Rectal smooth muscle tissue (tissue), 1 donor: ENCODE results near the gene FAM13B.
A peak's percentile ranks its signal among the peaks of the same experiment; 100 is the strongest.
"Not testable (repeated sequence)": the region's sequence is repeated elsewhere in the genome, so short reads cannot be mapped to it uniquely, and the experiment has no call there.

Source experiments
- H3K27ac ChIP-seq: one replicate; pipeline ENCODE4 v1.7.0; 2013; ENCODE audit warnings: low read depth, low read length, inconsistent platforms
- H3K27me3 ChIP-seq: one replicate; pipeline ENCODE4 v1.7.0; 2013; ENCODE audit warnings: low read length; ENCODE audit not compliant: control insufficient read depth, insufficient read depth
- H3K36me3 ChIP-seq: one replicate; pipeline ENCODE4 v1.7.0; 2013; ENCODE audit warnings: low read length; ENCODE audit not compliant: control insufficient read depth, insufficient read depth
- H3K4me1 ChIP-seq: one replicate; pipeline ENCODE4 v1.7.0; 2013; ENCODE audit warnings: low read length; ENCODE audit not compliant: control insufficient read depth, insufficient read depth
- H3K4me3 ChIP-seq: one replicate; pipeline ENCODE4 v1.7.0; 2013; ENCODE audit warnings: low read length
- H3K9ac ChIP-seq: one replicate; pipeline ENCODE4 v1.7.0; 2013; ENCODE audit warnings: low read length

FAM13B gene

GRCh38 chr5:137995749-137996128, 37.1 kb downstream of the FAM13B start:
- H3K36me3 ChIP-seq: no peaks in the 10 kb centered on the region
- no peak overlapping the region for H3K9ac ChIP-seq
- H3K4me1 ChIP-seq: peaks cover 4% of the 10 kb centered on the region
- no peak overlapping the region for H3K4me3 ChIP-seq
- no peak overlapping the region for H3K27ac ChIP-seq
- no peaks in the 10 kb centered on the region for H3K27me3 ChIP-seq

- Histone ChIP-seq H3K4me3 (no peak overlapping the region), H3K27ac (no peak overlapping the region), H3K9ac (no peak overlapping the region), H3K27me3 (no peaks in the 10 kb centered on the region), H3K36me3 (no peaks in the 10 kb centered on the region), H3K4me1 (peaks cover 4% of the 10 kb centered on the region)
These were observed 37.7 kb downstream of the FAM13B start for GRCh38 chr5:137995077-137995748.

- no peaks in the 10 kb centered on the region for H3K36me3 ChIP-seq
- peaks cover 2% of the 10 kb centered on the region for H3K4me1 ChIP-seq
- H3K9ac ChIP-seq: no peak overlapping the region
- H3K27ac ChIP-seq: no peak overlapping the region
- H3K27me3 ChIP-seq: no peaks in the 10 kb centered on the region
- H3K4me3 ChIP-seq: no peak overlapping the region
These were observed 38.3 kb downstream of the FAM13B start for GRCh38 chr5:137994556-137994955.

GRCh38 chr5:137989419-137989818, 43.5 kb downstream of the FAM13B start:
- peaks cover 3% of the 10 kb centered on the region for H3K4me1 ChIP-seq
- H3K4me3 ChIP-seq: no peak overlapping the region
- H3K27me3 ChIP-seq: no peaks in the 10 kb centered on the region
- H3K9ac ChIP-seq: no peak overlapping the region
- H3K36me3 ChIP-seq: peaks cover 2% of the 10 kb centered on the region
- H3K27ac ChIP-seq: no peak overlapping the region

- Histone ChIP-seq H3K4me3 (no peak overlapping the region), H3K4me1 (no peaks in the 10 kb centered on the region), H3K27ac (no peak overlapping the region), H3K27me3 (no peaks in the 10 kb centered on the region), H3K9ac (no peak overlapping the region), H3K36me3 (no peaks in the 10 kb centered on the region)
These were observed 57.7 kb downstream of the FAM13B start for GRCh38 chr5:137975208-137975607.

- H3K27ac ChIP-seq, H3K27me3 ChIP-seq, H3K4me3 ChIP-seq, H3K9ac ChIP-seq, H3K4me1 ChIP-seq, H3K36me3 ChIP-seq: not testable (repeated sequence)
These were observed 62.5 kb downstream of the FAM13B start for GRCh38 chr5:137970384-137970783.

- no peaks in the 10 kb centered on the region for H3K27me3 ChIP-seq
- no peak overlapping the region for H3K4me3 ChIP-seq
- no peaks in the 10 kb centered on the region for H3K4me1 ChIP-seq
- no peak overlapping the region for H3K27ac ChIP-seq
- peaks cover 10% of the 10 kb centered on the region for H3K36me3 ChIP-seq
- H3K9ac ChIP-seq: no peak overlapping the region
These were observed 72.1 kb downstream of the FAM13B start for GRCh38 chr5:137960819-137961218.

GRCh38 chr5:137960141-137960540, 72.7 kb downstream of the FAM13B start:
- Histone ChIP-seq H3K9ac (no peak overlapping the region), H3K36me3 (peaks cover 10% of the 10 kb centered on the region)

GRCh38 chr5:137959488-137959887, 73.4 kb downstream of the FAM13B start:
- no peak overlapping the region for H3K27ac ChIP-seq
- no peak overlapping the region for H3K4me3 ChIP-seq
- peaks cover 3% of the 10 kb centered on the region for H3K4me1 ChIP-seq
- H3K27me3 ChIP-seq: no peaks in the 10 kb centered on the region
- no peak overlapping the region for H3K9ac ChIP-seq
- H3K36me3 ChIP-seq: peaks cover 10% of the 10 kb centered on the region

More at GRCh38 chr5:137960141-137960540, 72.7 kb downstream of the FAM13B start:
- Histone ChIP-seq H3K4me3 (no peak overlapping the region), H3K27ac (no peak overlapping the region), H3K4me1 (no peaks in the 10 kb centered on the region), H3K27me3 (no peaks in the 10 kb centered on the region)

GRCh38 chr5:137957948-137958347, 74.9 kb downstream of the FAM13B start:
- Histone ChIP-seq H3K27me3 (no peaks in the 10 kb centered on the region), H3K27ac (no peak overlapping the region), H3K9ac (no peak overlapping the region), H3K4me1 (peaks cover 3% of the 10 kb centered on the region), H3K36me3 (peaks cover 10% of the 10 kb centered on the region), H3K4me3 (no peak overlapping the region)

GRCh38 chr5:137954131-137954879, 78.6 kb downstream of the FAM13B start:
- peaks cover 3% of the 10 kb centered on the region for H3K4me1 ChIP-seq
- no peak overlapping the region for H3K9ac ChIP-seq
- peaks cover 3% of the 10 kb centered on the region for H3K36me3 ChIP-seq
- no peak overlapping the region for H3K4me3 ChIP-seq
- peak overlapping the region; percentile 43 for H3K27ac ChIP-seq
- no peaks in the 10 kb centered on the region for H3K27me3 ChIP-seq

- Histone ChIP-seq H3K4me1 (no peaks in the 10 kb centered on the region), H3K27ac (no peak overlapping the region), H3K27me3 (no peaks in the 10 kb centered on the region), H3K4me3 (no peak overlapping the region), H3K9ac (no peak overlapping the region), H3K36me3 (peaks cover 29% of the 10 kb centered on the region)
These were observed 87.1 kb downstream of the FAM13B start for GRCh38 chr5:137945825-137946224.

GRCh38 chr5:137944280-137944679, 88.6 kb downstream of the FAM13B start:
- H3K27ac ChIP-seq, H3K9ac ChIP-seq, H3K4me3 ChIP-seq, H3K27me3 ChIP-seq, H3K4me1 ChIP-seq: not testable (repeated sequence)
- peaks cover 30% of the 10 kb centered on the region for H3K36me3 ChIP-seq
